Measurements from ENCODE around the gene ATRAID.

GRCh38 chr2:27178469-27178868 is 33.4 kb upstream of the ATRAID start:
- TF ChIP-seq CTCF (IDR thresholded peaks at IDR 0.05; ENCODE audit: low read length), result no peak
- no peak for TF ChIP-seq EZH2phosphoT487 (IDR thresholded peaks at IDR 0.05; ENCODE audit: low read length)
- TF ChIP-seq EZH2 (optimal IDR thresholded peaks at IDR 0.05; ENCODE audit: low read depth, low read length), result no peak
